CD4-positive, alpha-beta memory T cell (primary cell): Measurements from ENCODE around the gene TRIM71. TPM values are rescaled to one million over a fixed set of nuclear protein-coding genes. Genes with fewer than 3 reads are reported as not detected.
A peak's percentile ranks its signal among the peaks of the same experiment; 100 is the strongest.

Source experiments
- CTCF ChIA-PET: fragments of 350-600 bp; sonication (Branson Sonifier 250); formaldehyde crosslinking; loops from one replicate; lab custom pipeline; 2021; ENCODE audit warnings: inconsistent platforms; ENCODE audit not compliant: partially characterized antibody; lab: Charles Lee
- POLR2A ChIA-PET: fragments of 350-600 bp; sonication (Branson Sonifier 250); formaldehyde crosslinking; loops from one replicate; lab custom pipeline; 2021; ENCODE audit not compliant: partially characterized antibody; lab: Charles Lee
- DNase-seq, 5 donors: peaks; one replicate each; pipeline versions ENCODE4 v3.0.0 to v3.0.0-alpha.2; 2020 to 2022; ENCODE audit warnings: mixed read lengths in 1 of 5
- H3K27ac ChIP-seq: one replicate; pipeline ENCODE4 v1.7.0; 2013; ENCODE audit warnings: low read depth, low read length
- H3K27me3 ChIP-seq: 2 replicates; pipeline ENCODE4 v1.7.0; 2013; ENCODE audit warnings: mild to moderate bottlenecking, low read length, moderate library complexity; ENCODE audit not compliant: insufficient read depth
- H3K36me3 ChIP-seq: 2 replicates; pipeline ENCODE4 v1.7.0; 2013; ENCODE audit warnings: mild to moderate bottlenecking, low read length, moderate library complexity; ENCODE audit not compliant: insufficient read depth
- H3K4me1 ChIP-seq: 2 replicates; pipeline ENCODE4 v1.7.0; 2013; ENCODE audit warnings: mild to moderate bottlenecking, low read length, moderate library complexity; ENCODE audit not compliant: insufficient read depth
- H3K4me3 ChIP-seq, 2 donors: one replicate each; pipeline ENCODE4 v1.7.0; 2013; ENCODE audit warnings: low read length in 2 of 2, mild to moderate bottlenecking in 1 of 2
- H3K9me3 ChIP-seq, 2 donors: one replicate each; pipeline ENCODE4 v1.7.0; 2013; ENCODE audit warnings: low read length in 2 of 2, control low read depth in 1 of 2; ENCODE audit not compliant: control insufficient read depth in 1 of 2
- H3K27ac Mint-ChIP-seq, 7 donors: one replicate each; pipeline ENCODE4 v1.8.0; 2020 to 2021; ENCODE audit warnings: mixed read lengths in 7 of 7, mild to moderate bottlenecking in 6 of 7, inconsistent platforms in 3 of 7, moderate library complexity in 3 of 7
- H3K27me3 Mint-ChIP-seq, 2 donors: one replicate each; pipeline ENCODE4 v1.8.0; 2020 to 2021; ENCODE audit warnings: mixed read lengths in 2 of 2
- H3K36me3 Mint-ChIP-seq, 2 donors: one replicate each; pipeline ENCODE4 v1.8.0; 2020 to 2021; ENCODE audit warnings: mixed read lengths in 2 of 2, inconsistent platforms in 1 of 2, mild to moderate bottlenecking in 1 of 2
- H3K4me1 Mint-ChIP-seq, 4 donors: one replicate each; pipeline ENCODE4 v1.8.0; 2020 to 2021; ENCODE audit warnings: mixed read lengths in 4 of 4, mild to moderate bottlenecking in 1 of 4
- H3K4me3 Mint-ChIP-seq, 8 donors: one replicate each; pipeline ENCODE4 v1.8.0; 2020 to 2021; ENCODE audit warnings: mixed read lengths in 8 of 8, mild to moderate bottlenecking in 7 of 8, moderate library complexity in 6 of 8, inconsistent platforms in 3 of 8
- H3K9me3 Mint-ChIP-seq, 8 donors: one replicate each; pipeline ENCODE4 v1.8.0; 2020 to 2021; ENCODE audit warnings: mixed read lengths in 8 of 8, mild to moderate bottlenecking in 5 of 8, inconsistent platforms in 3 of 8, moderate library complexity in 1 of 8
- intact Hi-C: fragments of 100-400 bp; cut with micrococcal nuclease; formaldehyde crosslinking; loops from one replicate; pipeline ENCODE4 v1.15.1; 2023
- polyA plus RNA-seq, 2 donors: library from polyadenylated mRNA; unstranded; fragments of 300-500 nt; fragmentation: Illumina TruSeq; gene quantifications; one replicate each; pipeline ENCODE4 v1.2.3, GENCODE V29; 2021
- total RNA-seq, 2 experiments: library from RNA; stranded (reverse); gene quantifications; one replicate each; pipeline ENCODE4 v1.2.3, GENCODE V29; 2021

The TRIM71 gene
- total and polyA plus RNA-seq, 4 experiments from 2014 or later, result not detected

- Mint-ChIP-seq H3K27me3 (no peaks in the 10 kb centered on the region), H3K27ac (no peak overlapping the region), H3K4me1 (peaks cover 5 to 14% (median 9%) of the 10 kb centered on the region in 4 donors), H3K4me3 (no peak overlapping the region), H3K36me3 (no peaks in the 10 kb centered on the region), H3K9me3 (peaks cover 0 to 2% (median 0%) of the 10 kb centered on the region in 8 donors)
- Histone ChIP-seq H3K9me3 (no peaks in the 10 kb centered on the region), H3K27me3 (no peaks in the 10 kb centered on the region), H3K4me3 (no peak overlapping the region), H3K4me1 (peaks cover 10% of the 10 kb centered on the region), H3K36me3 (no peaks in the 10 kb centered on the region), H3K27ac (no peak overlapping the region)
- ChIA-PET CTCF (interaction anchor here (1.1 kb wide), 1 partner anchor 8 kb away, joined by 3 read pairs; no protein-coding TSS in a partner anchor), POLR2A (interaction anchor here (0.6 kb wide), 1 partner anchor 1107 kb away, joined by 3 read pairs; no protein-coding TSS in a partner anchor)
- no peak for DNase-seq
- intact Hi-C loops, result no loop called here
Observed at GRCh38 chr3:32909999-32910398, 92.2 kb downstream of the TRIM71 start.

DNA sequence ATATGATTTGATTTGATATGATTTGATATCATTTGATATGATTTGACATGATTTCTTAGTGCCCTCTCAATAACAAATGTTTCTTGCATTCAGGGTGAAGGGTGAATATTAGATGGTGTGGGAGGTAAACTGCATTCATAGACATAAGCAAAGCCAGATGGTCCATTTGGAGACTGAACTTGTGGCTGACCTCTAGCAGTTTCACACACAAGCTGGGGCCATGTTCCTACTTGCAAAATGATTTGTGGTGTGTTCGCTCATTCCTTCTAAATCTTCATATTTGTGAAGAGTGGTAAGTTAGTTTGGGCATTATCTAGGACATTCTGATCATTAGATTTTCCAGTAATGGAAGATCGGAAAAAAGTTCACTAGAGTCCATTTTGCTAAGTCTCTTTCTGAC, 93.2 kb downstream of the TRIM71 start:
- intact Hi-C loops, result no loop called here
- Mint-ChIP-seq H3K27me3 (no peaks in the 10 kb centered on the region), H3K36me3 (no peaks in the 10 kb centered on the region), H3K27ac (no peak overlapping the region), H3K4me1 (peaks cover 5 to 14% (median 9%) of the 10 kb centered on the region in 4 donors), H3K4me3 (no peak overlapping the region), H3K9me3 (peaks cover 0 to 2% (median 0%) of the 10 kb centered on the region in 8 donors)
- Histone ChIP-seq H3K27me3 (no peaks in the 10 kb centered on the region), H3K36me3 (no peaks in the 10 kb centered on the region), H3K4me1 (peaks cover 10% of the 10 kb centered on the region), H3K4me3 (no peak overlapping the region), H3K9me3 (no peaks in the 10 kb centered on the region), H3K27ac (no peak overlapping the region)
- POLR2A ChIA-PET, result no interaction called here
- DNase-seq, result no peak
- CTCF ChIA-PET, result no interaction called here

GRCh38 chr3:32912046-32912445, 94.2 kb downstream of the TRIM71 start:
- intact Hi-C loops, result no loop called here
- Mint-ChIP-seq H3K4me3 (peak overlapping the region in 4 of 8 donors; percentile 1 to 22 (median 16)), H3K9me3 (peaks cover 0 to 8% (median 5%) of the 10 kb centered on the region in 8 donors), H3K36me3 (peaks cover 0 to 5% of the 10 kb centered on the region in 2 donors), H3K27ac (peak overlapping the region in 4 of 7 donors; percentile 66 to 90 (median 70)), H3K27me3 (no peaks in the 10 kb centered on the region), H3K4me1 (peaks cover 5 to 14% (median 9%) of the 10 kb centered on the region in 4 donors)
- peak in 3 of 5 donors; percentile 13 to 34 (median 13) for DNase-seq
- Histone ChIP-seq H3K27me3 (no peaks in the 10 kb centered on the region), H3K36me3 (no peaks in the 10 kb centered on the region), H3K9me3 (no peaks in the 10 kb centered on the region), H3K4me3 (no peak overlapping the region), H3K4me1 (peaks cover 10% of the 10 kb centered on the region), H3K27ac (no peak overlapping the region)
- POLR2A ChIA-PET, result no interaction called here
- CTCF ChIA-PET, result no interaction called here

GRCh38 chr3:32913790-32914446, 96.1 kb downstream of the TRIM71 start:
- Mint-ChIP-seq H3K4me1 (peaks cover 5 to 14% (median 9%) of the 10 kb centered on the region in 4 donors), H3K4me3 (no peak overlapping the region), H3K27me3 (no peaks in the 10 kb centered on the region), H3K36me3 (peaks cover 0 to 9% of the 10 kb centered on the region in 2 donors), H3K9me3 (peaks cover 0 to 20% (median 16%) of the 10 kb centered on the region in 8 donors), H3K27ac (peak overlapping the region in 2 of 7 donors; percentile 3 to 38)
- CTCF ChIA-PET, result no interaction called here
- intact Hi-C loops, result no loop called here
- POLR2A ChIA-PET, result no interaction called here
- no peak for DNase-seq
- Histone ChIP-seq H3K36me3 (no peaks in the 10 kb centered on the region), H3K4me3 (no peak overlapping the region), H3K27ac (no peak overlapping the region), H3K9me3 (no peaks in the 10 kb centered on the region), H3K4me1 (peaks cover 10% of the 10 kb centered on the region), H3K27me3 (no peaks in the 10 kb centered on the region)

DNA sequence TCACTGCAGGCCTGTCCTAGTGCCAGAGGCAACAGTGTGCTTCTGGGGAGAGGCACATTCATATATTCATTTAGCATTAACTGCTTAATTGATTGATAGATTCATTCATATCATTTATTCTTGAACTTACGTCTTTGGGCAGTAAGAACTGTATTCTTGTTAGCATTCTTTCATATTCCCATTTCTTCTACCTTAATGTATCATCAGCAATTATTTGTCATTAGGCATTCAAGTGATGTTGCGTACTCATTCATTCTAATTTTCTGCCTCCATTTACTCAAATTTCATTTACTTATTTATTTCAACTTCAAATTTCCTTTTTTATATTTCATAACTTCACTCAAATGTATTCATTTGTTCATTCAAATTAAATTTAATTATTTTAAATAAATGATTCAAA, 102.1 kb downstream of the TRIM71 start:
- ChIA-PET CTCF (no interaction called here), POLR2A (no interaction called here)
- no peak for DNase-seq
- intact Hi-C loops, result no loop called here
- Histone ChIP-seq H3K4me3 (no peak overlapping the region), H3K4me1 (no peaks in the 10 kb centered on the region), H3K27ac (no peak overlapping the region), H3K36me3 (no peaks in the 10 kb centered on the region), H3K27me3 (no peaks in the 10 kb centered on the region), H3K9me3 (no peaks in the 10 kb centered on the region)
- Mint-ChIP-seq H3K9me3 (peaks cover 0 to 22% (median 17%) of the 10 kb centered on the region in 8 donors), H3K4me1 (no peaks in the 10 kb centered on the region), H3K4me3 (no peak overlapping the region), H3K27ac (no peak overlapping the region), H3K36me3 (peaks cover 0 to 9% of the 10 kb centered on the region in 2 donors), H3K27me3 (no peaks in the 10 kb centered on the region)

GRCh38 chr3:32922078-32922477, 104.3 kb downstream of the TRIM71 start:
- ChIA-PET CTCF (interaction anchor here (0.6 to 1.2 kb wide), 3 partner anchors 11 to 20 kb away, joined by 3 read pairs; no protein-coding TSS in a partner anchor), POLR2A (no interaction called here)
- Mint-ChIP-seq H3K27me3 (no peaks in the 10 kb centered on the region), H3K4me3 (no peak overlapping the region), H3K4me1 (no peaks in the 10 kb centered on the region), H3K9me3 (peaks cover 0 to 19% (median 12%) of the 10 kb centered on the region in 8 donors), H3K27ac (no peak overlapping the region), H3K36me3 (peaks cover 0 to 4% of the 10 kb centered on the region in 2 donors)
- Histone ChIP-seq H3K27ac (no peak overlapping the region), H3K36me3 (no peaks in the 10 kb centered on the region), H3K4me3 (no peak overlapping the region), H3K27me3 (no peaks in the 10 kb centered on the region), H3K4me1 (no peaks in the 10 kb centered on the region), H3K9me3 (no peaks in the 10 kb centered on the region)
- no peak for DNase-seq
- intact Hi-C loops, result no loop called here

- POLR2A ChIA-PET, result no interaction called here
- H3K4me3 Mint-ChIP-seq, result no peak overlapping the region
- DNase-seq, result no peak
- intact Hi-C loops, result no loop called here
- H3K27ac Mint-ChIP-seq, result no peak overlapping the region
- no peaks in the 10 kb centered on the region for H3K4me1 Mint-ChIP-seq
- CTCF ChIA-PET, result no interaction called here
- H3K9me3 ChIP-seq, result no peaks in the 10 kb centered on the region
- H3K36me3 Mint-ChIP-seq, result no peaks in the 10 kb centered on the region
- no peaks in the 10 kb centered on the region for H3K4me1 ChIP-seq
- no peaks in the 10 kb centered on the region for H3K27me3 ChIP-seq
- H3K27me3 Mint-ChIP-seq, result peaks cover 6 to 18% of the 10 kb centered on the region in 2 donors
- no peak overlapping the region for H3K27ac ChIP-seq
- no peak overlapping the region for H3K4me3 ChIP-seq
- no peaks in the 10 kb centered on the region for H3K36me3 ChIP-seq
- H3K9me3 Mint-ChIP-seq, result peaks cover 0 to 9% (median under 1%) of the 10 kb centered on the region in 8 donors
Observed at GRCh38 chr3:32930161-32930560, 112.4 kb downstream of the TRIM71 start.
